HFFc6 (cell line): ENCODE results near the gene ASB2. TPM values are rescaled to one million over a fixed set of nuclear protein-coding genes. Genes with fewer than 3 reads are reported as not detected.

Experiments used
- DNase-seq: peaks from one replicate; pipeline ENCODE4 v3.0.0-alpha.2; 2018
- H3K27ac Mint-ChIP-seq: 2 replicates; pipeline ENCODE4 v1.8.0; 2020; ENCODE audit warnings: mild to moderate bottlenecking, mixed read lengths
- H3K27me3 Mint-ChIP-seq: 2 replicates; pipeline ENCODE4 v1.8.0; 2021; ENCODE audit warnings: mild to moderate bottlenecking, moderate library complexity, mixed read lengths; ENCODE audit not compliant: insufficient read depth
- H3K36me3 Mint-ChIP-seq: 2 replicates; pipeline ENCODE4 v1.8.0; 2021; ENCODE audit warnings: low read depth, mixed read lengths
- H3K4me1 Mint-ChIP-seq: 2 replicates; pipeline ENCODE4 v1.8.0; 2020; ENCODE audit warnings: low read depth, mixed read lengths
- H3K4me3 Mint-ChIP-seq: 2 replicates; pipeline ENCODE4 v1.8.0; 2020; ENCODE audit warnings: mild to moderate bottlenecking, moderate library complexity, mixed read lengths
- H3K9me3 Mint-ChIP-seq: 2 replicates; pipeline ENCODE4 v1.8.0; 2020; ENCODE audit warnings: mild to moderate bottlenecking, mixed read lengths
- CTCF ChIP-seq: fragments of 200-600 bp; sonication (generic); IDR thresholded peaks from 2 replicates; pipeline ENCODE4 v1.5.0; 2021; ENCODE audit warnings: antibody characterized with exemption, mild to moderate bottlenecking
- total RNA-seq, 6 experiments: library from RNA; stranded (reverse); fragmentation: NEBNext Ultra II Directional; extraction: Animal tissue kit (Norgen Biotek cat#: 25700); gene quantifications; 2 replicates in 1 of 6; 3 replicates in 5 of 6; pipeline ENCODE4 v1.2.3, GENCODE V29; 2021

The ASB2 gene
- total RNA-seq, 6 experiments from 2014 or later, result not detected

- H3K27me3 Mint-ChIP-seq, result peaks cover 10% of the 10 kb centered on the region
Observed at GRCh38 chr14:93978735-93979134, 2.4 kb upstream of the ASB2 start.

GRCh38 chr14:93977790-93978581, 1.6 kb upstream of the ASB2 start:
- Mint-ChIP-seq H3K9me3 (no peaks in the 10 kb centered on the region), H3K27ac (no peak overlapping the region), H3K36me3 (no peaks in the 10 kb centered on the region), H3K27me3 (peaks cover 10% of the 10 kb centered on the region), H3K4me1 (peaks cover 21% of the 10 kb centered on the region), H3K4me3 (no peak overlapping the region)
- no peak for TF ChIP-seq CTCF
- DNase-seq, result no peak

More at GRCh38 chr14:93978735-93979134, 2.4 kb upstream of the ASB2 start:
- peaks cover 22% of the 10 kb centered on the region for H3K4me1 Mint-ChIP-seq
- no peaks in the 10 kb centered on the region for H3K9me3 Mint-ChIP-seq
- no peak for DNase-seq
- no peak for TF ChIP-seq CTCF
- no peak overlapping the region for H3K4me3 Mint-ChIP-seq
- no peak overlapping the region for H3K27ac Mint-ChIP-seq
- H3K36me3 Mint-ChIP-seq, result no peaks in the 10 kb centered on the region

- H3K36me3 Mint-ChIP-seq, result no peaks in the 10 kb centered on the region
- DNase-seq, result no peak
- peaks cover 21% of the 10 kb centered on the region for H3K4me1 Mint-ChIP-seq
- no peak for TF ChIP-seq CTCF
- H3K27ac Mint-ChIP-seq, result no peak overlapping the region
- peaks cover 12% of the 10 kb centered on the region for H3K27me3 Mint-ChIP-seq
- H3K4me3 Mint-ChIP-seq, result no peak overlapping the region
- no peaks in the 10 kb centered on the region for H3K9me3 Mint-ChIP-seq
Observed at GRCh38 chr14:93977171-93977570, 801 bp upstream of the ASB2 start.

GRCh38 chr14:93975791-93976476, 436 bp downstream of the ASB2 start:
- no peaks in the 10 kb centered on the region for H3K36me3 Mint-ChIP-seq
- H3K9me3 Mint-ChIP-seq, result no peaks in the 10 kb centered on the region
- H3K27me3 Mint-ChIP-seq, result peaks cover 12% of the 10 kb centered on the region
- peaks cover 14% of the 10 kb centered on the region for H3K4me1 Mint-ChIP-seq
- peak overlapping the region; percentile 1; the same call in 1 of the 2 replicates for H3K4me3 Mint-ChIP-seq
- DNase-seq, result no peak
- TF ChIP-seq CTCF, result no peak; the same call in 1 of the 2 replicates
- H3K27ac Mint-ChIP-seq, result no peak overlapping the region

GRCh38 chr14:93974833-93975232, 1.5 kb downstream of the ASB2 start:
- H3K4me3 Mint-ChIP-seq, result no peak overlapping the region

More at GRCh38 chr14:93974833-93975232, 1.5 kb downstream of the ASB2 start:
- DNase-seq, result no peak
- no peak for TF ChIP-seq CTCF
- no peak overlapping the region for H3K27ac Mint-ChIP-seq
- peaks cover 12% of the 10 kb centered on the region for H3K27me3 Mint-ChIP-seq
- H3K36me3 Mint-ChIP-seq, result no peaks in the 10 kb centered on the region
- peaks cover 7% of the 10 kb centered on the region; the same call in 1 of the 2 replicates for H3K4me1 Mint-ChIP-seq
- H3K9me3 Mint-ChIP-seq, result no peaks in the 10 kb centered on the region
